Measurements from ENCODE around the gene MUC21.

MUC21 gene

GRCh38 chr6:30970946-30971345 is 12.6 kb upstream of the MUC21 start:
- Histone ChIP-seq H3K4me3 (ENCODE audit: low read length) (no peak overlapping the region), H3K27me3 (replicated peaks; ENCODE audit: insufficient read depth, low read length) (no peaks in the 10 kb centered on the region), H3K9ac (ENCODE audit: low read length) (no peak overlapping the region), H3F3A (ENCODE audit: insufficient read depth, low read length) (no peaks in the 10 kb centered on the region), H3K4me1 (ENCODE audit: low read length) (no peaks in the 10 kb centered on the region), H3K79me2 (ENCODE audit: low read length) (no peaks in the 10 kb centered on the region), H3K9me3 (replicated peaks; ENCODE audit: insufficient read depth, low read length) (no peaks in the 10 kb centered on the region), H3K4me2 (ENCODE audit: low read depth, low read length) (no peak overlapping the region), H3K27ac (ENCODE audit: low read length) (no peak overlapping the region), H3K36me3 (replicated peaks; ENCODE audit: insufficient read depth, low read length) (no peaks in the 10 kb centered on the region), H2AFZ (ENCODE audit: low read length) (no peak overlapping the region), H4K20me1 (ENCODE audit: insufficient read depth, low read length) (no peaks in the 10 kb centered on the region), H3K9me2 (replicated peaks; ENCODE audit: insufficient read depth, low read length) (no peaks in the 10 kb centered on the region)
- DNase-seq, result no peak
- TF ChIP-seq EZH2 (optimal IDR thresholded peaks at IDR 0.05; ENCODE audit: low read depth, low read length) (no peak), CTCF (IDR thresholded peaks at IDR 0.05; ENCODE audit: low read length) (no peak), EZH2phosphoT487 (IDR thresholded peaks at IDR 0.05; ENCODE audit: low read length) (no peak)

GRCh38 chr6:30972816-30973215 is 10.7 kb upstream of the MUC21 start:
- Histone ChIP-seq H3K9ac (ENCODE audit: low read length) (no peak overlapping the region), H3K79me2 (ENCODE audit: low read length) (no peaks in the 10 kb centered on the region), H2AFZ (ENCODE audit: low read length) (no peak overlapping the region), H3K27ac (ENCODE audit: low read length) (no peak overlapping the region), H3K9me3 (replicated peaks; ENCODE audit: insufficient read depth, low read length) (no peaks in the 10 kb centered on the region), H3K27me3 (replicated peaks; ENCODE audit: insufficient read depth, low read length) (peaks cover under 1% of the 10 kb centered on the region; the same call in 1 of the 2 replicates), H3K9me2 (replicated peaks; ENCODE audit: insufficient read depth, low read length) (no peaks in the 10 kb centered on the region), H3K36me3 (replicated peaks; ENCODE audit: insufficient read depth, low read length) (no peaks in the 10 kb centered on the region), H4K20me1 (ENCODE audit: insufficient read depth, low read length) (no peaks in the 10 kb centered on the region), H3K4me3 (ENCODE audit: low read length) (no peak overlapping the region), H3K4me2 (ENCODE audit: low read depth, low read length) (no peak overlapping the region), H3K4me1 (ENCODE audit: low read length) (no peaks in the 10 kb centered on the region), H3F3A (ENCODE audit: insufficient read depth, low read length) (no peaks in the 10 kb centered on the region)
- DNase-seq, result no peak
- TF ChIP-seq CTCF (IDR thresholded peaks at IDR 0.05; ENCODE audit: low read length), result no peak
- no peak for TF ChIP-seq EZH2 (optimal IDR thresholded peaks at IDR 0.05; ENCODE audit: low read depth, low read length)
- no peak for TF ChIP-seq EZH2phosphoT487 (IDR thresholded peaks at IDR 0.05; ENCODE audit: low read length)

- no peaks in the 10 kb centered on the region for H3K9me3 ChIP-seq (replicated peaks; ENCODE audit: insufficient read depth, low read length)
- H4K20me1 ChIP-seq (ENCODE audit: insufficient read depth, low read length), result no peaks in the 10 kb centered on the region
- H3K9me2 ChIP-seq (replicated peaks; ENCODE audit: insufficient read depth, low read length), result no peaks in the 10 kb centered on the region
- no peak overlapping the region for H3K27ac ChIP-seq (ENCODE audit: low read length)
- H3K4me2 ChIP-seq (ENCODE audit: low read depth, low read length), result no peak overlapping the region
- H3K79me2 ChIP-seq (ENCODE audit: low read length), result no peaks in the 10 kb centered on the region
- H2AFZ ChIP-seq (ENCODE audit: low read length), result no peak overlapping the region
- H3F3A ChIP-seq (ENCODE audit: insufficient read depth, low read length), result no peaks in the 10 kb centered on the region; the same call in 1 of the 2 replicates
- peaks cover 11% of the 10 kb centered on the region for H3K27me3 ChIP-seq (replicated peaks; ENCODE audit: insufficient read depth, low read length)
- no peak overlapping the region for H3K4me3 ChIP-seq (ENCODE audit: low read length)
- no peak for TF ChIP-seq EZH2 (optimal IDR thresholded peaks at IDR 0.05; ENCODE audit: low read depth, low read length)
- TF ChIP-seq CTCF (IDR thresholded peaks at IDR 0.05; ENCODE audit: low read length), result no peak
- no peak for TF ChIP-seq EZH2phosphoT487 (IDR thresholded peaks at IDR 0.05; ENCODE audit: low read length)
- no peak overlapping the region for H3K9ac ChIP-seq (ENCODE audit: low read length)
- H3K36me3 ChIP-seq (replicated peaks; ENCODE audit: insufficient read depth, low read length), result no peaks in the 10 kb centered on the region
- DNase-seq, result no peak
- H3K4me1 ChIP-seq (ENCODE audit: low read length), result peaks cover 7% of the 10 kb centered on the region
Measured at GRCh38 chr6:30974490-30975252, 8.8 kb upstream of the MUC21 start.

Measured in MM.1S (cell line).